GM18507 (cell line): ENCODE measurements around the gene GRAMD4.

Experiments used
- DNase-seq: peaks from one replicate; pipeline ENCODE4 v3.0.0; 2011; ENCODE audit warnings: low read depth; ENCODE audit not compliant: insufficient read length; ENCODE audit errors: extremely low spot score
- FAIRE-seq: peaks from 2 replicates; lab custom pipeline; 2011; peaks lifted over from hg19 to GRCh38; lab: Jason Lieb, UNC

The GRAMD4 gene

GRCh38 chr22:46582281-46582933 lies 37.8 kb upstream of the GRAMD4 start:
- DNase-seq: no peak
- FAIRE-seq: peak; percentile 26

GRCh38 chr22:46583571-46583970 lies 36.6 kb upstream of the GRAMD4 start:
- DNase-seq (no peak), FAIRE-seq (no peak)

GRCh38 chr22:46584081-46584921 lies 35.9 kb upstream of the GRAMD4 start:
- FAIRE-seq (no peak), DNase-seq (no peak)

- no peak for DNase-seq
- FAIRE-seq: no peak
Measured at GRCh38 chr22:46585340-46586122, 34.7 kb upstream of the GRAMD4 start.

GRCh38 chr22:46586123-46586519 lies 34.1 kb upstream of the GRAMD4 start:
- no peak for DNase-seq

GRCh38 chr22:46586531-46587011 lies 33.6 kb upstream of the GRAMD4 start:
- DNase-seq (no peak), FAIRE-seq (no peak)

More at GRCh38 chr22:46586123-46586519, 34.1 kb upstream of the GRAMD4 start:
- FAIRE-seq: no peak

DNA sequence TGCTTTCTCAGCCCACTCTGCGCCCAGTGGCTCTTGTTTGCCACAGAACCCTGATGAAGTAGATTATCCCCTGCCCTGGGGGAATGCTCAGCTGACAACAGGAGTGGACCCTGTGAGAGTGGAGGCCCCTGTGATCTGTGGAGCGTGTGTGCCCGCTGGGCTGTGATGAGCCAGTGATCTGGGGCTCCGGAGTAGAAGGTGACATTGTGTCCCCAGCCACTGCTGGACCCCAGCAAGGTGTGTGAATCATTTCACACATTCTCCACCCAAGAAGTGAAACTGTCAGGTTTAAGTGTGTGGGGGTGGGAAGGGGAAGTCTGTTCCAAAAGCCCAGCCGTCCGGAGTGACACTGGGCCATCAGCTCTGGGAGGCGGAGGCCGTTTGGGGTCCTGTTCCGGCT lies 33.1 kb upstream of the GRAMD4 start:
- FAIRE-seq (peak; percentile 98), DNase-seq (peak; percentile 81)

DNA sequence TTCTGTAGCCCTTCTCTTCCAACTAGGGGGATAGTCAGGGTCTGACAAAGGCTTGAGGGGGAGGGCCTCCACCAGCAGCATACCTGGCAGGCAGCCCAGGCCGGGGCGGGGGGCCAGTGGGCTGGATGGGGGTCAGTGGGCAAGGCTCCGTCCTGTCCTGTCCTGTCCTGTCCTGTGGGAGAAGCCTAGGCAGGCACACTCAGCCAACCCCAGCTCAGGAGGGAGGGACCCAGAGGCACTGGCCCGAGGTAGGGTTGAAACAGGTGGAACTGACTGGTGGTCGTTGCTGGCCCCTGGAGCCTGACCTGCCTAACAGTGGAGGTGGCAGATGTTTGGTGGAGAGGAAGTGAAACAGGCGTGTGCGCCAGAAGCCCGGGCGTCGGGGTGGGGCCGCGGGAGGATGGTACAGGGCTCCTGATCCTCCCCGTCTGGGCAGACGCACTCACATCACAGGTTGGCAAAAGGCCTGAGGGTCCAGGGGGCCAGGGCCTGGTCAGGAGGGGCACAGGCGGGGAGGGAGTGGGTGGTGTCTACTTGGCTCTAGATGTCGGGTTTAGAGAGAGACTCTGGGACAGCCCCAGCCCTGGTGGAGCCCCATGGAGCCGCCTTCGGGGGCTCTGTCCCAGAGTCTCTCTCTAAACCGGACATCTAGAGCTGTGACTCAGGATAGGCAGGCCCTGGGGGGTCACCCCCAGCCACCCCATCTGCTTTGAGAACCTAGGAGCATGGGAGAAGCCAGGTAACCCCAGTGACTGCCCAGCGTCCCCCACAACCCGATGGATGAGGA lies 32.5 kb upstream of the GRAMD4 start:
- FAIRE-seq (no peak), DNase-seq (peak; percentile 71)

- FAIRE-seq (no peak), DNase-seq (no peak)
Measured at GRCh38 chr22:46588279-46589140, 31.7 kb upstream of the GRAMD4 start.

DNA sequence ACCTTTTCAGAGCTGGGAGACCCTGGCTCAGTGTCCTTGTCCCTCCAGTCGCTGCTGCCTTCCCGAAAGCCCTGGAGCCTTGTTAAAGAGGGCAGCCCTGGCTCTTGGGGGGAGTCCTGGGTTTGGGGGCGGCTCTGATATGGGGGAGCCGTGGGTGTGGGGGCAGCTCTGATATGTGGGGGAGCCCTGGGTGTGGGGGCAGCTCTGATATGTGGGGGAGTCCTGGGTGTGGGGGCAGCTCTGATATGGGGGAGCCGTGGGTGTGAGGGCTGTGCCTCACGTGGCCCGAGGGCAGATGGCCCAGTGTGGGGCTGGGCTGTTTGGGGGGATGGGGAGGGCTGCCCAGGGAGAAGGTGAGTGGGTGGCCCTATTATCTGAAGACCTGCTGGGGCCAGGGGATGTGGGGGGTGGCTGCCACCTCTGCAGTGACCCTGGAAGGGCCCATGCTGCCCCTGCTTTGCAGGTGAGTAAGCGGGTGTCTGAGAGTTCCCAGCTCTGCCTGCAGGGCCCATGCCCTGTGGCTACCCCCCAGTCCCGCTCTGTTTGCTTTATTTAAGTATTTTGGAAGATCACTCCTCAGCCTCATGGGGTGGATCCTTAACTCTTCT lies 30.9 kb upstream of the GRAMD4 start:
- FAIRE-seq (no peak), DNase-seq (no peak)

DNA sequence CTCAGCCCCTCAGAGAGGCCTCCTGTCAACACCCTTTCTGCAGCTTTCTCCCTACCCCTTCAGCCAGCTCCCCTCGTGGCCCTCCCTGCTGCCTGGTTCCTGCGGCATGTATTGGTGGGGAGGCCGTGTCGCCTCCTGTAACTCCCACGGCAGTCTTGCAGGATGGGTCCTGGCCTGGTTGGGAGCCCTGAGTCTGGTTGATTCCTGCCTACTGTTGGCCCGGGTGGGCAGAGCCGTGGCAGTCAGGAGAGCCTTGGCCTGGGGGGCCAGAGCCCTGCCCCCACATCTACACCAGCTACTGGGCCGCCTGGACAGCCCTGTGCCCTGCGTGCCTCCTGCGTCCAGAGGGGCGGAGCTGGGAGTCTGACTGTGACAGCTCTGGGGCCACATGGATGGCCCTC lies 30.3 kb upstream of the GRAMD4 start:
- no peak for FAIRE-seq
- DNase-seq: no peak

DNA sequence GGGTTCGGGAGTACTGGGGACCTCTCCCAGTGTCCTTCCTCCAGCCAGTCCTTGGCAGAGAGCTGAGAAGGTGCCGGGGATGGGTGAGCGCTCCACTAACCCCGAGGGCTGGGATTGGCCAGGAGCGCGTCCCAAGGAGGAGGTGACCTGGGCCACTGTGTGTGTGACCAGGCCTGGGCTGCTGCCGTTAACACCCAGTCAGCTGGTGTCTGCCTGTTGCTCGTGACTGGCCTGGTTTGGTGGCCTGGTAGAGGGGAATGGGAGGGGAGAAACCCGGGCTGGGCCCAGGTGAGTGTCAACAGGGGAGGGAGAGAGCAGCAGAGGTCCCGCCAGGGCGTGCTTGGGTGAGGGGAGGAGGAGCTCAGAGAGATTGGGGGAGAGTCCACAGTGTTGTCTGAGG lies 29.9 kb upstream of the GRAMD4 start:
- no peak for FAIRE-seq

GRCh38 chr22:46591930-46592329 lies 28.3 kb upstream of the GRAMD4 start:
- FAIRE-seq (no peak), DNase-seq (no peak)

More for the DNA sequence above, 29.9 kb upstream of the GRAMD4 start:
- DNase-seq: no peak

DNA sequence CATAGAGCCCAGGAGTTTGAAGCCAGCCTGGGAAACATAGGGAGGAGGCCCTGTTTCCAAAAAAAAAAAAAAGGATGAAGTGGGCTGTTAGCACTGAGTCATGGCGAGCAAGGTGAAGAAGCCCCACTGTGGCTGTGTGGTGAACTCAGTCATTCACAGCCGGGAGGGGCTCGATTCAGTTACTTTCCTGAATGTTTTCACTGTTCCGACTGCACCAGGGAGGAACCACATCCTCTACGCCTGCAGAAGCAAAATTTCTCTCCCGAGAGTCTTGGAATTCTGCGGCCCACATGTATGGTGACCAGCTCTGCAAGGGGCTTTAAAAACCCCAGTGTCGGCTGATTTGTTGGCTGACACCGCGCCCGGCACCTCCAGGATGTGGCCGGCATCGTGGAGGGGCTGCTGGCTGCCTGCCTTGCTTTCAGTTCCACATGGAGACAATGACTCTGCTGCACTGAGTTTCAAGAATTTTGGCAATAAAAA lies 27.8 kb upstream of the GRAMD4 start:
- FAIRE-seq: peak; percentile 96
- peak; percentile 40 for DNase-seq

DNA sequence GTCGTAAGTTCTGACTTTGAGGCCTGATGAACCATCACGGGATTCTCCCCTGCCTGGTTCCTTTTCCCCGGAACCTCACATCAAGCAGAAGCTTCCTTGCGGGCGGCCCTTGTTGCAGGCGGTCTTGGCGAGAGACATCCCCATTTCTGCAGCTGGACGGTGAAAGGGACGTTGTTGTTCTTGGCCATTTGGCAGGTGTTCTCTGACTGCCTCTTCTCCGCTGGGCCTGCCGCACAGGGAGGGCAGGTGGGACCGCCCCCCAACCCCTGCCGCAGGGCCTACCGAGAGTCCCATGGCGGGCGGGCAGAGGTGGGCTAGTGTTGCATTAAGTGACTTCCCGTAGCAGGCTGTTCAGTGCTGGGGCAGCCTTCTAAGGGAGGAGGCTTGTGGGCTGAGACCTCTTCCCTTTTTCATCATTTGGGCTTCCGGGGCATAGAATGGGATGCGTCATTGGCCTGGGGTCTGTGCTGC lies 26.9 kb upstream of the GRAMD4 start:
- DNase-seq: no peak
- FAIRE-seq: no peak

- DNase-seq (no peak), FAIRE-seq (no peak)
Measured at GRCh38 chr22:46593996-46594946, 25.9 kb upstream of the GRAMD4 start.

DNA sequence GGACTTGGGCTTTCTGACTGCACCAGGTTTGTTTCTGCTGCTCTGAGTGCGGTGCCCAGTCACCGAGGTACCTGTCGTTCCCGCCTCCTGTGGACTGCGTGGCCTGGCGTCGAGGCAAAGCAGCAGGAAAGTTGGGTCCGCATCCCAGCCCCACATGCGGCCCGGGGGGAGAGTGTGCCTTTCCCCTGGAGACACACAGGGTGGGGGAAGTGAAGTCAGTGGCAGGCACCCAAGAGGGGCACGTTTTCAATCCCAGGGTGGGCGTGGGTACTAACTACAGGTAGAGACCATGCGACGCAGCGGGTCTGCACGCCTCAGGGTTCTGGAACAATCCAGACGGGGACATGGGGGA lies 25.3 kb upstream of the GRAMD4 start:
- no peak for DNase-seq
- FAIRE-seq: no peak
